Endothelial cell of umbilical vein (primary cell): ENCODE results near the gene RSPH10B2. TPM values are rescaled to one million over a fixed set of nuclear protein-coding genes. Genes with fewer than 3 reads are reported as not detected.
"Not testable (repeated sequence)": the region's sequence is repeated elsewhere in the genome, so short reads cannot be mapped to it uniquely, and the experiment has no call there.

Source experiments
- BruUV-seq: library from RNA; stranded (reverse); fragments of 400-500 nt; replicated peaks from 2 replicates; lab custom pipeline; 2021; lab: Mats Ljungman, UMichigan
- CTCF ChIA-PET: fragments of 300-600, 350-600 bp; sonication (Branson Sonifier 250); formaldehyde crosslinking; loops from one replicate; lab custom pipeline; 2021; ENCODE audit warnings: antibody characterized with exemption, inconsistent platforms; lab: Charles Lee
- POLR2A ChIA-PET: fragments of 300-600, 350-600 bp; sonication (Branson Sonifier 250); formaldehyde crosslinking; loops from one replicate; lab custom pipeline; 2021; ENCODE audit warnings: antibody characterized with exemption, inconsistent platforms; lab: Charles Lee
- DNase-seq: peaks from one replicate; pipeline ENCODE4 v3.0.0-alpha.2; 2011; ENCODE audit warnings: low read depth, low spot score
- FAIRE-seq: peaks from 2 replicates; lab custom pipeline; 2011; peaks lifted over from hg19 to GRCh38; lab: Jason Lieb, UNC
- H2AFZ ChIP-seq: 2 replicates; pipeline ENCODE4 v1.6.0; 2012; ENCODE audit warnings: low read depth, low read length, control low read depth, inconsistent platforms
- H3K27ac ChIP-seq: 2 replicates; pipeline ENCODE4 v1.5.1; 2011; ENCODE audit warnings: low read depth, mild to moderate bottlenecking, control low read depth, low read length, moderate library complexity; ENCODE audit not compliant: insufficient read depth
- H3K27me3 ChIP-seq, 2 experiments: 2 replicates each; pipeline versions ENCODE4 v1.6.0 to v1.6.1; 2011; ENCODE audit warnings: low read length in 2 of 2, mixed read lengths in 1 of 2; ENCODE audit not compliant: control insufficient read depth in 2 of 2, insufficient read depth in 2 of 2
- H3K36me3 ChIP-seq, 2 experiments: 2 replicates in 1 of 2; 3 replicates in 1 of 2; pipeline ENCODE4 v1.5.1; 2011; ENCODE audit warnings: low read length in 2 of 2, mild to moderate bottlenecking in 1 of 2, moderate library complexity in 1 of 2; ENCODE audit not compliant: control insufficient read depth in 2 of 2, insufficient read depth in 2 of 2; ENCODE audit errors: extremely low read depth in 1 of 2
- H3K4me1 ChIP-seq: 3 replicates; pipeline ENCODE4 v1.5.1; 2011; ENCODE audit warnings: mild to moderate bottlenecking, low read length; ENCODE audit not compliant: control insufficient read depth, insufficient read depth; ENCODE audit errors: extremely low read depth
- H3K4me2 ChIP-seq: 2 replicates; pipeline ENCODE4 v1.6.1; 2011; ENCODE audit warnings: low read length, control low read depth, mixed read lengths; ENCODE audit not compliant: insufficient read depth
- H3K4me3 ChIP-seq, 3 experiments: fragments of 200-600 bp in 1 of 3; sonication (generic), shearing (Covaris generic) in 1 of 3; replicated peaks in 1 of 3; 2 replicates each; pipeline ENCODE4 v1.5.1; 2011 to 2016; ENCODE audit warnings: control low read depth in 3 of 3, low read length in 3 of 3, mild to moderate bottlenecking in 2 of 3, inconsistent platforms in 1 of 3, low read depth in 1 of 3, moderate library complexity in 1 of 3; ENCODE audit not compliant: insufficient read depth in 1 of 3
- H3K79me2 ChIP-seq: 2 replicates; pipeline ENCODE4 v1.6.0; 2012; ENCODE audit warnings: low read length, inconsistent platforms; ENCODE audit not compliant: control insufficient read depth, insufficient read depth
- H3K9ac ChIP-seq: replicated peaks from 2 replicates; pipeline ENCODE3; 2011; ENCODE audit warnings: low read length, control low read depth; ENCODE audit not compliant: insufficient read depth; ENCODE audit errors: extremely low read depth
- H3K9me1 ChIP-seq: replicated peaks from 3 replicates; pipeline ENCODE4 v1.6.0; 2011; ENCODE audit warnings: mild to moderate bottlenecking, low read length; ENCODE audit not compliant: control insufficient read depth, insufficient read depth; ENCODE audit errors: extremely low read depth
- H3K9me3 ChIP-seq: replicated peaks from 2 replicates; pipeline ENCODE4 v1.5.1; 2012; ENCODE audit warnings: low read length, inconsistent platforms; ENCODE audit not compliant: control insufficient read depth, insufficient read depth
- H4K20me1 ChIP-seq: replicated peaks from 2 replicates; pipeline ENCODE3; 2011; ENCODE audit warnings: mild to moderate bottlenecking, low read length; ENCODE audit not compliant: control insufficient read depth, insufficient read depth; ENCODE audit errors: extremely low read depth
- dilution Hi-C: fragments of 300-500 bp; cut with MboI; formaldehyde crosslinking; loops from one replicate; pipeline ENCODE4 v1.15.0; 2019; ENCODE audit warnings: low sequenced_read_pairs; ENCODE audit not compliant: extremely low pct_ligation_motif_present
- intact Hi-C: fragments of 100-400 bp; cut with micrococcal nuclease; formaldehyde crosslinking; loops from one replicate; pipeline ENCODE4 v1.10.0; 2022
- polyA plus RNA-seq, 4 experiments: library from polyadenylated mRNA; depleted of rRNA in 3 of 4; stranded (reverse) in 3 of 4; unstranded in 1 of 4; fragments of >200 nt; gene quantifications; 2 replicates each; pipeline versions ENCODE4 v1.2.1 to v1.2.3, GENCODE V29; 2011 to 2012; ENCODE audit warnings: missing spikeins in 1 of 4
- total RNA-seq: library from RNA; stranded (reverse); gene quantifications from 2 replicates; pipeline ENCODE4 v1.2.3, GENCODE V29; 2021

RSPH10B2 gene
- total and polyA plus RNA-seq, 2 donors (not counting 3 experiments of a cell fraction or from before 2014, with no cell fraction given): not detected

DNA sequence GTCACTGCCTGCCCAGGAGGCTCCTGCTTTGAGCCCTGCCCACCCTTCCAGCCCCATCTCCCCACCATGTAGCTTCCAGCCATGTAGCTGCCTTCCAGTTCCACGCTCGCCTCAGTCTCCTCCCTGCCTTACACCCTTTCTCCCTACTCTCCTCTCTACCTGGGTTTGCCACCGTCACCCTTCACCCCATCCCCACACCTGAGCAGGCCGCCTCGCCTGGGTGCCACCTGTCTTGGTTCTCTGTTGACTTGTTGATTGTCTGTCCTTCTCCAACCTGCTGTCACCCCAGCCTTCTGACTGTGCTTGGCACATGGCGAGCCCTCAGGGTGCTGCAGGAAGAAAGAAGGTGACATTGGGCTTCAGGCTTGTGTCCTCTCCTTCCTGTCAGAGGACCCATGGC lies 3.7 kb upstream of the RSPH10B2 start:
- H3K9ac ChIP-seq, H3K36me3 ChIP-seq, H3K27me3 ChIP-seq, CTCF ChIA-PET, H3K4me2 ChIP-seq, H3K9me3 ChIP-seq, H3K4me1 ChIP-seq, DNase-seq, POLR2A ChIA-PET, H4K20me1 ChIP-seq, H3K79me2 ChIP-seq, H3K9me1 ChIP-seq, H3K4me3 ChIP-seq, BruUV-seq, H2AFZ ChIP-seq, FAIRE-seq, H3K27ac ChIP-seq, dilution Hi-C loops, intact Hi-C loops: not testable (repeated sequence)

DNA sequence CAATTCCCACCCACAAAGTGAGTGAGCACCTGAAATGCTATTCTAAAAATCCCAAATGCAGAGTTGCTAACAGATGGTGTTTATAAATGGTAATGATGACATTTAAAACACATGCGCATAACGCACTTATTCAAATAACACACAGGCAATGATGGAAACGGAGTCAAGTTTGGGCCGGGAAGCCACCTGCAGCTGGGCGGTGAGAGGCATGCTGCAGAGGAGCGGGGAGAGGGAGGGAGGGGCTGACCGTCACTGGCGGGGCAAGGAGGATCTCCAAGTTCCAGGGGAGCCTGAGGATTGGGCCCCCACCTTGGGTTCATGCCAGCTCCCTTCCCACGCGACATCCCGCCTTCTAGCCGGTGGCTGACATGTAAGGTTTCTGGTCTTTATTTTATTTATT lies 7.3 kb downstream of the RSPH10B2 start:
- FAIRE-seq, H3K4me1 ChIP-seq, H3K9me3 ChIP-seq, H2AFZ ChIP-seq, H4K20me1 ChIP-seq, dilution Hi-C loops, H3K79me2 ChIP-seq, H3K27me3 ChIP-seq, POLR2A ChIA-PET, H3K27ac ChIP-seq, intact Hi-C loops, H3K9ac ChIP-seq, H3K4me2 ChIP-seq, BruUV-seq, CTCF ChIA-PET, DNase-seq, H3K9me1 ChIP-seq, H3K36me3 ChIP-seq, H3K4me3 ChIP-seq: not testable (repeated sequence)

DNA sequence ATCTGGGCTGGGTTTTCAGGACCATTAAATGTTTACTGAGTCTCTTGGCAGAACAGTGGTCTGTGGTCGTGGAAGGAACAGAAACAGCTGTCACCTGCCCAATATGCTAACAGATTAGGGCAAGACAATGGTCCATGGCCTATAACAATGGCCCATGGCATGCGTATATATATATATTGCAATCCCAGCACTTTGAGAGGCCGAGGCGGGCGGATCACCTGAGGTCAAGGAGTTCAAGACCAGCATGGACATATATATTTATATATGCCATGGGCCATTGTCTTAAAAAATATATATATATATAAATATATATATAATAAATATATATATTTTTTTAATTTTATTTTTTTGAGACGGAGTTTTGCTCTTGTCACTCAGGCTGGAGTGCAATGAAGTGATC lies 27.7 kb downstream of the RSPH10B2 start:
- H3K4me1 ChIP-seq, BruUV-seq, H3K79me2 ChIP-seq, POLR2A ChIA-PET, H3K9me3 ChIP-seq, H4K20me1 ChIP-seq, FAIRE-seq, H3K9me1 ChIP-seq, H3K9ac ChIP-seq, intact Hi-C loops, H3K4me3 ChIP-seq, H3K27ac ChIP-seq, DNase-seq, H3K27me3 ChIP-seq, CTCF ChIA-PET, H3K4me2 ChIP-seq, H3K36me3 ChIP-seq, H2AFZ ChIP-seq, dilution Hi-C loops: not testable (repeated sequence)

DNA sequence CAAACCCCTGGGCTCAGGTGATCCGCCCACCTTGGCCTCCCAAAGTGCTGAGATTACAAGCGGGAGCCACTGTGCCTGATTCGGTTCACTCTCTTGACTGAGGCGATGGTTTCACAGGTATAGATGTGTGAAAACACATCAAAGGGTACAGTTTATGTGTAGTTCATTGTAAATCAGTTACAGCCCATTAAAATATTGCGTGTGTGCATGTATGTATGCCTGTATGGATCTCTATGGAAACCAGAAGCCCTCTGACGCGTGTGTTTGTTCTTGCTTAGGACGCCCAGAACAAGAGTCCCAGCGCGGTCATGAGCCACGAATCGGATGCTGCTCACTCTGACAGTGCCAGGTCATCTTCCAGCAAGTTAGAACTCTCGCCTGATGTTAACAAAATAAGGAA lies 35.5 kb downstream of the RSPH10B2 start:
- H3K4me2 ChIP-seq, H3K9me3 ChIP-seq, H3K27ac ChIP-seq, H3K4me3 ChIP-seq, CTCF ChIA-PET, H3K9me1 ChIP-seq, H4K20me1 ChIP-seq, DNase-seq, H3K79me2 ChIP-seq, dilution Hi-C loops, BruUV-seq, POLR2A ChIA-PET, H3K9ac ChIP-seq, H3K27me3 ChIP-seq, intact Hi-C loops, H3K4me1 ChIP-seq, H3K36me3 ChIP-seq, H2AFZ ChIP-seq, FAIRE-seq: not testable (repeated sequence)
